GM12875 (cell line): Measurements from ENCODE around the gene COLEC11.
"Not testable (repeated sequence)": the region's sequence is repeated elsewhere in the genome, so short reads cannot be mapped to it uniquely, and the experiment has no call there.

ENCODE experiments used
- H3K4me3 ChIP-seq: one replicate; pipeline ENCODE4 v1.5.1; 2011; ENCODE audit warnings: low read depth, low read length, control low read depth
- CTCF ChIP-seq: IDR thresholded peaks from 2 replicates; pipeline ENCODE4 v1.5.1; 2011; ENCODE audit warnings: low read depth, mild to moderate bottlenecking, control low read depth, inconsistent platforms, low read length, moderate library complexity, borderline replicate concordance; ENCODE audit not compliant: insufficient read depth

The COLEC11 gene

GRCh38 chr2:3617198-3617890 is 22.4 kb downstream of the COLEC11 start:
- no peak overlapping the region for H3K4me3 ChIP-seq
- TF ChIP-seq CTCF: no peak

GRCh38 chr2:3618367-3618766 is 23.5 kb downstream of the COLEC11 start:
- TF ChIP-seq CTCF: no peak
- no peak overlapping the region for H3K4me3 ChIP-seq

GRCh38 chr2:3619033-3619432 is 24.1 kb downstream of the COLEC11 start:
- no peak overlapping the region for H3K4me3 ChIP-seq
- no peak for TF ChIP-seq CTCF

GRCh38 chr2:3619661-3620060 is 24.7 kb downstream of the COLEC11 start:
- not testable (repeated sequence) for H3K4me3 ChIP-seq

- TF ChIP-seq CTCF: no peak
- H3K4me3 ChIP-seq: no peak overlapping the region
Observed at GRCh38 chr2:3620834-3621233, 25.9 kb downstream of the COLEC11 start.

- TF ChIP-seq CTCF: no peak
- no peak overlapping the region for H3K4me3 ChIP-seq
Observed at GRCh38 chr2:3622967-3623366, 28.1 kb downstream of the COLEC11 start.

GRCh38 chr2:3624059-3624794 is 29.3 kb downstream of the COLEC11 start:
- no peak for TF ChIP-seq CTCF
- H3K4me3 ChIP-seq: no peak overlapping the region
